IMR-90 (cell line): ENCODE results near the gene ANKHD1. TPM values are rescaled to one million over a fixed set of nuclear protein-coding genes. Genes with fewer than 3 reads are reported as not detected.

Experiments used
- ATAC-seq: fragments of 200-7000 bp; cut with Tn5 transposase; 2 replicates; pipeline ENCODE4 v1.9.1; 2020; ENCODE audit warnings: low read depth, mild to moderate bottlenecking, moderate library complexity
- BruUV-seq: library from RNA; stranded (reverse); fragments of 400-500 nt; replicated peaks from 2 replicates; lab custom pipeline; 2021; lab: Mats Ljungman, UMichigan
- CTCF ChIA-PET: fragments of 300-600 bp; formaldehyde crosslinking; extraction: SDS; loops from one replicate; lab custom pipeline; 2021; ENCODE audit warnings: antibody characterized with exemption; lab: Yijun Ruan, JAX
- POLR2A ChIA-PET: fragments of 300-600 bp; sonication (Branson Sonifier 250); formaldehyde crosslinking; loops from one replicate; lab custom pipeline; 2022; ENCODE audit warnings: antibody characterized with exemption; ENCODE audit not compliant: unreplicated experiment; lab: Charles Lee
- DNase-seq: peaks from one replicate; pipeline ENCODE4 v3.0.0; 2013
- H2AFZ ChIP-seq: replicated peaks from 2 replicates; pipeline ENCODE3; 2013; ENCODE audit warnings: low read length, mild to moderate bottlenecking; ENCODE audit not compliant: poor library complexity
- H2AK5ac ChIP-seq: 2 replicates; pipeline ENCODE4 v1.6.1; 2013; ENCODE audit warnings: low read depth, low read length, inconsistent platforms
- H2AK9ac ChIP-seq: replicated peaks from 2 replicates; pipeline ENCODE3; 2013; ENCODE audit warnings: mild to moderate bottlenecking, low read depth, low read length, moderate library complexity; ENCODE audit not compliant: poor library complexity
- H2BK120ac ChIP-seq: 2 replicates; pipeline ENCODE4 v1.6.1; 2013; ENCODE audit warnings: low read depth, low read length, inconsistent platforms
- H2BK15ac ChIP-seq: 3 replicates; pipeline ENCODE4 v1.6.1; 2013; ENCODE audit warnings: low read depth, low read length, inconsistent platforms
- H2BK20ac ChIP-seq: 2 replicates; pipeline ENCODE4 v1.6.1; 2013; ENCODE audit warnings: low read depth, mild to moderate bottlenecking, inconsistent platforms, low read length, moderate library complexity
- H2BK5ac ChIP-seq: 2 replicates; pipeline ENCODE4 v1.6.1; 2013; ENCODE audit warnings: mild to moderate bottlenecking, low read depth, low read length, inconsistent platforms; ENCODE audit not compliant: poor library complexity, severe bottlenecking
- H3K14ac ChIP-seq: replicated peaks from 2 replicates; pipeline ENCODE4 v1.6.1; 2013; ENCODE audit warnings: low read depth, low read length, inconsistent platforms
- H3K18ac ChIP-seq: 2 replicates; pipeline ENCODE4 v1.6.1; 2013; ENCODE audit warnings: low read depth, low read length, control low read depth
- H3K23ac ChIP-seq: 2 replicates; pipeline ENCODE4 v1.6.1; 2013; ENCODE audit warnings: low read depth, low read length, inconsistent platforms
- H3K27ac ChIP-seq: 2 replicates; pipeline ENCODE4 v1.5.1; 2013; ENCODE audit warnings: mild to moderate bottlenecking, control low read depth, low read length; ENCODE audit not compliant: insufficient read depth
- H3K27me3 ChIP-seq: 2 replicates; pipeline ENCODE4 v1.6.1; 2013; ENCODE audit warnings: low read length; ENCODE audit not compliant: control insufficient read depth, insufficient read depth
- H3K36me3 ChIP-seq: 2 replicates; pipeline ENCODE4 v1.6.1; 2013; ENCODE audit warnings: low read length, mixed read lengths; ENCODE audit not compliant: control insufficient read depth, insufficient read depth
- H3K4ac ChIP-seq: 2 replicates; pipeline ENCODE4 v1.6.1; 2013; ENCODE audit warnings: low read depth, low read length, inconsistent platforms
- H3K4me1 ChIP-seq: 2 replicates; pipeline ENCODE4 v1.6.1; 2013; ENCODE audit warnings: low read length, mixed read lengths; ENCODE audit not compliant: control insufficient read depth, insufficient read depth
- H3K4me2 ChIP-seq: 2 replicates; pipeline ENCODE4 v1.6.1; 2013; ENCODE audit warnings: low read depth, mild to moderate bottlenecking, control low read depth, low read length, moderate library complexity
- H3K4me3 ChIP-seq: 2 replicates; pipeline ENCODE4 v1.5.1; 2013; ENCODE audit warnings: low read depth, mild to moderate bottlenecking, control low read depth, low read length, moderate library complexity; ENCODE audit not compliant: insufficient read depth
- H3K56ac ChIP-seq: 2 replicates; pipeline ENCODE4 v1.6.1; 2013; ENCODE audit warnings: low read length, inconsistent platforms; ENCODE audit not compliant: insufficient read depth; ENCODE audit errors: extremely low read depth
- H3K79me1 ChIP-seq, 2 experiments: 2 replicates each; pipeline ENCODE4 v1.6.1; 2013; ENCODE audit warnings: low read length in 2 of 2, inconsistent platforms in 1 of 2, low read depth in 1 of 2
- H3K9ac ChIP-seq: 2 replicates; pipeline ENCODE4 v1.6.1; 2013; ENCODE audit warnings: low read depth, low read length, control low read depth
- H3K9me1 ChIP-seq: 2 replicates; pipeline ENCODE4 v1.6.1; 2013; ENCODE audit warnings: low read length, inconsistent platforms; ENCODE audit not compliant: insufficient read depth
- H3K9me3 ChIP-seq: 2 replicates; pipeline ENCODE4 v1.6.1; 2013; ENCODE audit warnings: low read length; ENCODE audit not compliant: control insufficient read depth, insufficient read depth
- H4K20me1 ChIP-seq: 2 replicates; pipeline ENCODE4 v1.6.1; 2013; ENCODE audit warnings: low read length, inconsistent platforms; ENCODE audit not compliant: insufficient read depth
- H4K5ac ChIP-seq: 2 replicates; pipeline ENCODE4 v1.6.1; 2013; ENCODE audit warnings: mild to moderate bottlenecking, low read depth, low read length, control low read depth
- H4K8ac ChIP-seq, 2 experiments: 2 replicates each; pipeline ENCODE4 v1.6.1; 2013; ENCODE audit warnings: low read depth in 2 of 2, low read length in 2 of 2, control low read depth in 1 of 2, inconsistent platforms in 1 of 2
- H4K91ac ChIP-seq: 2 replicates; pipeline ENCODE4 v1.6.1; 2013; ENCODE audit warnings: low read depth, low read length, inconsistent platforms; ENCODE audit not compliant: insufficient read depth
- BHLHE40 ChIP-seq: fragments of 150-350 bp; IDR thresholded peaks from 2 replicates; pipeline ENCODE4 v1.6.1; 2016; ENCODE audit warnings: mild to moderate bottlenecking, low read depth, low read length
- CEBPB ChIP-seq: IDR thresholded peaks from 2 replicates; pipeline ENCODE4 v1.6.1; 2012; ENCODE audit warnings: low read depth, low read length, improper control_type of control experiment
- CHD1 ChIP-seq: IDR thresholded peaks from 2 replicates; pipeline ENCODE4 v1.6.1; 2012; ENCODE audit warnings: low read depth, low read length, improper control_type of control experiment
- CTCF ChIP-seq: conservative IDR thresholded peaks from 2 replicates; pipeline ENCODE4 v1.5.1; 2012; ENCODE audit warnings: mild to moderate bottlenecking, low read depth, low read length, improper control_type of control experiment
- ELK1 ChIP-seq: fragments of 150-350 bp; IDR thresholded peaks from 2 replicates; pipeline ENCODE4 v1.6.1; 2016; ENCODE audit warnings: low read depth, mild to moderate bottlenecking, low read length, moderate library complexity, borderline replicate concordance
- FOS ChIP-seq: fragments of 150-350 bp; IDR thresholded peaks from 2 replicates; pipeline ENCODE4 v1.6.1; 2016; ENCODE audit warnings: low read depth, low read length
- MAFK ChIP-seq: IDR thresholded peaks from 2 replicates; pipeline ENCODE4 v1.6.1; 2012; ENCODE audit warnings: low read depth, low read length, improper control_type of control experiment
- MAZ ChIP-seq: IDR thresholded peaks from 2 replicates; pipeline ENCODE4 v1.6.1; 2012; ENCODE audit warnings: low read depth, mild to moderate bottlenecking, low read length, improper control_type of control experiment, moderate library complexity, borderline replicate concordance
- MXI1 ChIP-seq: IDR thresholded peaks from 2 replicates; pipeline ENCODE4 v1.6.1; 2012; ENCODE audit warnings: low read depth, mild to moderate bottlenecking, low read length, moderate library complexity, borderline replicate concordance
- NFE2L2 ChIP-seq: fragments of 150-350 bp; IDR thresholded peaks from 2 replicates; pipeline ENCODE4 v1.6.1; 2016; ENCODE audit warnings: low read depth, mild to moderate bottlenecking, low read length
- POLR2A ChIP-seq: IDR thresholded peaks from 2 replicates; pipeline ENCODE4 v1.6.1; 2012; ENCODE audit warnings: mild to moderate bottlenecking, low read depth, low read length
- RAD21 ChIP-seq: IDR thresholded peaks from 2 replicates; pipeline ENCODE4 v1.6.1; 2012; ENCODE audit warnings: low read length, improper control_type of control experiment
- RCOR1 ChIP-seq: IDR thresholded peaks from 2 replicates; pipeline ENCODE4 v1.6.1; 2012; ENCODE audit warnings: mild to moderate bottlenecking, low read length, improper control_type of control experiment; ENCODE audit not compliant: insufficient replicate concordance
- RFX5 ChIP-seq: IDR thresholded peaks from 2 replicates; pipeline ENCODE4 v1.8.0; 2012; ENCODE audit warnings: low read depth, mild to moderate bottlenecking, low read length, moderate library complexity
- SMC3 ChIP-seq: fragments of 150-350 bp; IDR thresholded peaks from 2 replicates; pipeline ENCODE4 v1.6.1; 2016; ENCODE audit warnings: low read depth, mild to moderate bottlenecking, antibody characterized with exemption, low read length, moderate library complexity
- USF2 ChIP-seq: fragments of 150-350 bp; IDR thresholded peaks from 2 replicates; pipeline ENCODE4 v1.6.1; 2017; ENCODE audit warnings: mild to moderate bottlenecking, antibody characterized with exemption, low read length, low read depth
- WGBS, 2 experiments: methylation state at CpG; one replicate each; pipeline versions ENCODE4 v1.1.5 to v1.1.7; 2013; ENCODE audit warnings: missing lambda C conversion rate in 2 of 2; ENCODE audit not compliant: insufficient read length in 1 of 2; ENCODE audit errors: extremely low coverage in 2 of 2; 5-methylcytosine and 5-hydroxymethylcytosine counted together
- dilution Hi-C: fragments of 300-500 bp; cut with HindIII; formaldehyde crosslinking; loops from one replicate; pipeline ENCODE4 v1.14.3; 2018; ENCODE audit warnings: low sequenced_read_pairs; ENCODE audit not compliant: unreplicated experiment
- in situ Hi-C: fragments of 300-500 bp; cut with MboI; formaldehyde crosslinking; loops from 3 replicates; pipeline ENCODE4 v1.14.3; 2019; ENCODE audit warnings: low sequenced_read_pairs, inconsistent platforms, mixed read lengths
- intact Hi-C: fragments of 100-400 bp; cut with micrococcal nuclease; formaldehyde crosslinking; loops from 2 replicates; pipeline ENCODE4 v1.10.0; 2022
- polyA plus RNA-seq, 3 experiments: library from polyadenylated mRNA; depleted of rRNA; stranded (reverse); fragments of >200 nt; gene quantifications; 2 replicates each; pipeline ENCODE4 v1.2.3, GENCODE V29; 2012; ENCODE audit warnings: low replicate concordance in 1 of 3
- total RNA-seq: library from RNA; depleted of rRNA; stranded (reverse); fragments of >200 nt; gene quantifications from 2 replicates; pipeline ENCODE4 v1.2.3, GENCODE V29; 2012

Gene ANKHD1
- total and polyA plus RNA-seq, 2 of the 4 experiments (the other 2 are of a cell fraction) = 32.1 to 36.7 TPM

GRCh38 chr5:140573683-140574082, 172.1 kb downstream of the ANKHD1 start:
- Histone ChIP-seq H2AK5ac (no peak overlapping the region), H3K4me1 (peaks cover 5% of the 10 kb centered on the region; the same call in 1 of the 2 replicates), H3K4me2 (no peak overlapping the region), H3K9me3 (no peaks in the 10 kb centered on the region), H3K23ac (no peak overlapping the region), H2BK120ac (no peak overlapping the region), H3K56ac (no peak overlapping the region), H3K14ac (no peak overlapping the region), H4K8ac (no peak overlapping the region), H2BK5ac (no peak overlapping the region), H3K18ac (no peak overlapping the region), H3K79me1 (peaks cover 0 to under 1% of the 10 kb centered on the region in 2 experiments; a peak in 2 of 4 replicates), H4K20me1 (no peaks in the 10 kb centered on the region), H2BK20ac (no peak overlapping the region), H3K9ac (no peak overlapping the region), H3K4me3 (no peak overlapping the region), H2AFZ (no peak overlapping the region), H4K5ac (no peak overlapping the region), H4K91ac (no peak overlapping the region), H2BK15ac (no peak overlapping the region), H3K27me3 (no peaks in the 10 kb centered on the region), H3K4ac (no peak overlapping the region), H3K27ac (no peak overlapping the region), H2AK9ac (no peak overlapping the region), H3K36me3 (peaks cover 2% of the 10 kb centered on the region; the same call in 1 of the 2 replicates), H3K9me1 (peaks cover 2% of the 10 kb centered on the region; the same call in 1 of the 2 replicates)
- ATAC-seq = no peak
- in situ Hi-C loops = no loop called here
- dilution Hi-C loops = no loop called here
- no peak for TF ChIP-seq SMC3
- TF ChIP-seq CTCF = no peak
- no peak for TF ChIP-seq NFE2L2
- TF ChIP-seq CEBPB = no peak
- TF ChIP-seq FOS = no peak
- no peak for TF ChIP-seq CHD1
- TF ChIP-seq BHLHE40 = no peak
- no peak for TF ChIP-seq RAD21
- TF ChIP-seq RCOR1 = no peak
- no peak for TF ChIP-seq POLR2A
- TF ChIP-seq MAZ = no peak
- TF ChIP-seq MXI1 = no peak
- no peak for TF ChIP-seq USF2
- no peak for TF ChIP-seq MAFK
- no peak for TF ChIP-seq RFX5
- TF ChIP-seq ELK1 = no peak
- ChIA-PET CTCF (no interaction called here), POLR2A (interaction anchor here (0.6 kb wide), 1 partner anchor 26 kb away, joined by 4 read pairs; the partner anchor contains the start of gene EIF4EBP3)
- DNase-seq = no peak
- no TSS peak for BruUV-seq
- 100% methylated on average over 2 of the region's 7 CpGs; no CpG with 5 or more reads in 1 of the 2 experiments for WGBS, 2 experiments
- intact Hi-C loops = no loop called here
